SK-N-SH (cell line): ENCODE results near the gene VPS13C. TPM values are rescaled to one million over a fixed set of nuclear protein-coding genes. Genes with fewer than 3 reads are reported as not detected.

ENCODE experiments used
- CTCF ChIA-PET: fragments of 300-600, 350-600 bp; formaldehyde crosslinking; extraction: SDS; loops from one replicate; lab custom pipeline; 2021; lab: Yijun Ruan, JAX
- POLR2A ChIA-PET: fragments of 350-600 bp; sonication (Branson Sonifier 250); formaldehyde crosslinking; extraction: SDS; loops from one replicate; lab custom pipeline; 2020; ENCODE audit warnings: antibody characterized with exemption, inconsistent platforms; lab: Yijun Ruan, JAX
- DNase-seq: peaks from one replicate; pipeline ENCODE4 v3.0.0; 2012
- H2AFZ ChIP-seq: fragments of 200-600 bp; sonication (generic); 2 replicates; pipeline ENCODE4 v1.8.1; 2016; ENCODE audit warnings: antibody characterized with exemption, mild to moderate bottlenecking, low read depth
- H3F3A ChIP-seq: fragments of 200-600 bp; sonication (generic); replicated peaks from 2 replicates; pipeline ENCODE3; 2016; ENCODE audit warnings: antibody characterized with exemption, mild to moderate bottlenecking; ENCODE audit not compliant: insufficient read depth
- H3K27ac ChIP-seq, 2 experiments: fragments of 200-500 bp in 1 of 2; fragments of 200-600 bp in 1 of 2; sonication (Bioruptor generic) in 1 of 2; sonication (generic), shearing (Covaris generic) in 1 of 2; 2 replicates each; pipeline versions ENCODE4 v1.5.1 to v1.6.1; 2014 to 2016; ENCODE audit warnings: low read depth in 2 of 2, inconsistent platforms in 1 of 2, low read length in 1 of 2, mild to moderate bottlenecking in 1 of 2, mixed read lengths in 1 of 2
- H3K27me3 ChIP-seq: fragments of 200-600 bp; sonication (generic), shearing (Covaris generic); 2 replicates; pipeline ENCODE4 v1.6.1; 2016; ENCODE audit warnings: mixed run types; ENCODE audit not compliant: insufficient read depth
- H3K36me3 ChIP-seq, 2 experiments: fragments of 200-500 bp in 1 of 2; fragments of 200-600 bp in 1 of 2; sonication (Bioruptor generic) in 1 of 2; sonication (generic) in 1 of 2; replicated peaks in 1 of 2; 2 replicates each; pipeline versions ENCODE3 to v1.5.1; 2014 to 2016; ENCODE audit warnings: low read length in 1 of 2, mild to moderate bottlenecking in 1 of 2; ENCODE audit not compliant: insufficient read depth in 2 of 2, control insufficient read depth in 1 of 2
- H3K4me1 ChIP-seq, 2 experiments: fragments of 200-500 bp in 1 of 2; fragments of 200-600 bp in 1 of 2; sonication (Bioruptor generic) in 1 of 2; sonication (generic), shearing (Covaris generic) in 1 of 2; 2 replicates each; pipeline versions ENCODE4 v1.5.1 to v1.6.1; 2014 to 2016; ENCODE audit warnings: low read depth in 1 of 2, low read length in 1 of 2, mixed run types in 1 of 2; ENCODE audit not compliant: insufficient read depth in 2 of 2, control insufficient read depth in 1 of 2
- H3K4me2 ChIP-seq: fragments of 200-600 bp; sonication (generic), shearing (Covaris generic); 2 replicates; pipeline ENCODE4 v1.6.1; 2017; ENCODE audit warnings: mixed run types
- H3K4me3 ChIP-seq, 2 experiments: fragments of 200-500 bp in 1 of 2; fragments of 200-600 bp in 1 of 2; sonication (Bioruptor generic) in 1 of 2; sonication (generic), shearing (Covaris generic) in 1 of 2; 2 replicates each; pipeline versions ENCODE4 v1.5.1 to v1.8.1; 2014 to 2016; ENCODE audit warnings: low read depth in 2 of 2, inconsistent platforms in 1 of 2, low read length in 1 of 2, mild to moderate bottlenecking in 1 of 2, mixed read lengths in 1 of 2, moderate library complexity in 1 of 2
- H3K79me2 ChIP-seq: fragments of 200-600 bp; sonication (generic); 2 replicates; pipeline ENCODE4 v1.8.1; 2017; ENCODE audit warnings: mild to moderate bottlenecking; ENCODE audit not compliant: insufficient read depth
- H3K9ac ChIP-seq: fragments of 200-600 bp; sonication (generic); 2 replicates; pipeline ENCODE4 v1.6.1; 2017; ENCODE audit warnings: mixed run types
- H3K9me2 ChIP-seq: fragments of 200-600 bp; sonication (generic); 2 replicates; pipeline ENCODE4 v1.6.1; 2017; ENCODE audit warnings: mixed run types
- H3K9me3 ChIP-seq: fragments of 200-600 bp; sonication (generic); 2 replicates; pipeline ENCODE4 v1.6.1; 2017; ENCODE audit warnings: mixed run types, mild to moderate bottlenecking, moderate library complexity
- H4K20me1 ChIP-seq: fragments of 200-600 bp; sonication (generic); 2 replicates; pipeline ENCODE4 v1.6.1; 2017; ENCODE audit warnings: mild to moderate bottlenecking, mixed run types; ENCODE audit not compliant: insufficient read depth
- CHD2 ChIP-seq: fragments of 150-350 bp; IDR thresholded peaks from 2 replicates; pipeline ENCODE4 v1.6.1; 2018; ENCODE audit warnings: low read length; ENCODE audit not compliant: partially characterized antibody
- CTCF ChIP-seq: fragments of 200-600 bp; sonication (generic); IDR thresholded peaks from 2 replicates; pipeline ENCODE4 v1.6.1; 2017; ENCODE audit warnings: antibody characterized with exemption, mild to moderate bottlenecking, moderate library complexity
- ELF1 ChIP-seq: IDR thresholded peaks from 2 replicates; pipeline ENCODE4 v1.4.0; 2012
- EP300 ChIP-seq, 2 experiments: IDR thresholded peaks; 2 replicates each; pipeline versions ENCODE4 v1.4.0 to v1.6.1; 2012; ENCODE audit warnings: borderline replicate concordance in 1 of 2, low read depth in 1 of 2, low read length in 1 of 2
- EZH2phosphoT487 ChIP-seq: fragments of 200-600 bp; sonication (generic); IDR thresholded peaks from 2 replicates; pipeline ENCODE4 v1.6.1; 2017; ENCODE audit warnings: low read depth, mixed run types, mild to moderate bottlenecking, antibody characterized with exemption, moderate library complexity, borderline replicate concordance
- FOSL2 ChIP-seq: IDR thresholded peaks from 2 replicates; pipeline ENCODE4 v1.4.0; 2012; ENCODE audit warnings: low read depth, mild to moderate bottlenecking, moderate library complexity, borderline replicate concordance
- MEF2A ChIP-seq: IDR thresholded peaks from 2 replicates; pipeline ENCODE4 v1.4.0; 2012; ENCODE audit warnings: low read depth, borderline replicate concordance
- MXI1 ChIP-seq: IDR thresholded peaks from 2 replicates; pipeline ENCODE4 v1.6.1; 2012; ENCODE audit warnings: mild to moderate bottlenecking, low read depth, low read length, improper control_type of control experiment
- NFIC ChIP-seq: IDR thresholded peaks from 2 replicates; pipeline ENCODE4 v1.4.0; 2012; ENCODE audit warnings: borderline replicate concordance
- PBX3 ChIP-seq: IDR thresholded peaks from 2 replicates; pipeline ENCODE4; 2012
- POLR2AphosphoS5 ChIP-seq: IDR thresholded peaks from 2 replicates; pipeline ENCODE4 v1.6.1; 2012; ENCODE audit warnings: low read depth, low read length
- RAD21 ChIP-seq: IDR thresholded peaks from 2 replicates; pipeline ENCODE4 v1.6.1; 2012; ENCODE audit warnings: mild to moderate bottlenecking, low read length
- RCOR1 ChIP-seq: fragments of 150-350 bp; IDR thresholded peaks from 2 replicates; pipeline ENCODE4 v1.6.1; 2017; ENCODE audit warnings: antibody characterized with exemption, low read length
- REST ChIP-seq: IDR thresholded peaks from 2 replicates; pipeline ENCODE4 v1.6.1; 2012; ENCODE audit warnings: mild to moderate bottlenecking, low read depth, low read length, moderate library complexity
- RXRA ChIP-seq: IDR thresholded peaks from 2 replicates; pipeline ENCODE4 v1.4.0; 2012; ENCODE audit warnings: low read depth, mild to moderate bottlenecking, borderline replicate concordance
- TAF1 ChIP-seq: IDR thresholded peaks from 2 replicates; pipeline ENCODE4 v1.6.1; 2012; ENCODE audit warnings: low read depth, mild to moderate bottlenecking, low read length, moderate library complexity, borderline replicate concordance
- TCF12 ChIP-seq: IDR thresholded peaks from 2 replicates; pipeline ENCODE4 v1.4.0; 2012
- TEAD4 ChIP-seq: IDR thresholded peaks from 2 replicates; pipeline ENCODE4 v1.4.0; 2012; ENCODE audit warnings: mild to moderate bottlenecking, borderline replicate concordance; ENCODE audit not compliant: insufficient read depth
- YY1 ChIP-seq: IDR thresholded peaks from 2 replicates; pipeline ENCODE4 v1.4.0; 2012; ENCODE audit warnings: low read depth, mild to moderate bottlenecking
- WGBS: methylation state at CpG from one replicate; pipeline ENCODE4 v1.1.6; 2017; ENCODE audit warnings: low lambda C conversion rate; 5-methylcytosine and 5-hydroxymethylcytosine counted together
- polyA plus RNA-seq, 3 experiments: library from polyadenylated mRNA; depleted of rRNA; stranded (reverse); fragments of >200 nt; gene quantifications; 2 replicates each; pipeline ENCODE4 v1.2.3, GENCODE V29; 2012
- TF ChIP-seq, protein P1 (sequence below): IDR thresholded peaks from 2 replicates; pipeline ENCODE4 v1.4.0; 2012; ENCODE audit warnings: low read depth, borderline replicate concordance

Gene VPS13C
- polyA plus RNA-seq, 1 of the 3 experiments (the other 2 are of a cell fraction), result 5.7 TPM

DNA sequence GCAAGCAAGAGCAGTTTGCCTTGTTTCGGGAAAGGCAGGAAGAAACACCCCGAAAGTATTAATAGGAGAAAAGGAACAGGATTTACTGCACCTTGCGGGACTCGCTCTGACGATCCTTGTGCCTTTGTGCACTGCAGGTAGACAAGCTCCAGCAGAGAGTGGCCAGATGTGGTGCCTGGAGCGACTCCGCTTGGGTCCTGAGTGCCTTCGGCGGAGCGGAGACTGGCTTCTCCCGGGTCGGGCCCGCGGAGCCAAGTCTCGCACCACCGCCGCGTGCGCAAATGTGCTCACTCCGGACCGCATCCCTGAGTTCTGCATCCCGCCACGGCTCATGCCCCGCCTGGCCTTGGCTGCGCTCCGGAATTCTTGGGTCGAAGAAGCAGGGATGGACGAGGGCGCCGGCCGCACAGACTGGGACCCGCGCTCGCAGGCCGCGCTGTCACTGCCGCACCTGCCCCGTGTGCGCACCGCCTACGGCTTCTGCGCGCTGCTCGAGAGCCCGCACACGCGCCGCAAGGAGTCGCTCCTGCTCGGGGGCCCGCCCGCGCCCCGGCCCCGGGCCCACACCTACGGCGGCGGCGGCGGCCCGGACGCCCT, 7.3 kb upstream of the VPS13C start:
- ChIA-PET CTCF (interaction anchor here (0.6 to 2.1 kb wide), 7 partner anchors 8 to 195 kb away, joined by 3 to 10 read pairs (median 3); no protein-coding TSS in a partner anchor), POLR2A (no interaction called here)
- H3K27me3 ChIP-seq, result no peaks in the 10 kb centered on the region
- no peak overlapping the region for H3K27ac ChIP-seq
- H3K4me1 ChIP-seq, result no peaks in the 10 kb centered on the region; a peak in 1 of 4 replicates
- no peaks in the 10 kb centered on the region for H3K79me2 ChIP-seq
- H3F3A ChIP-seq, result peaks cover 10% of the 10 kb centered on the region
- H4K20me1 ChIP-seq, result no peaks in the 10 kb centered on the region
- no peak overlapping the region for H3K9ac ChIP-seq
- H3K4me2 ChIP-seq, result no peak overlapping the region
- DNase-seq, result peak; percentile 49
- TF ChIP-seq POLR2AphosphoS5, result no peak
- TF ChIP-seq TCF12, result no peak
- TF ChIP-seq EZH2phosphoT487, result no peak
- TF ChIP-seq REST, result no peak
- TF ChIP-seq MEF2A, result no peak
- no peak for TF ChIP-seq NFIC
- no peak for TF ChIP-seq MXI1
- no peak for TF ChIP-seq CTCF
- TF ChIP-seq TAF1, result no peak
- TF ChIP-seq CHD2, result no peak
- TF ChIP-seq, protein P1, sequence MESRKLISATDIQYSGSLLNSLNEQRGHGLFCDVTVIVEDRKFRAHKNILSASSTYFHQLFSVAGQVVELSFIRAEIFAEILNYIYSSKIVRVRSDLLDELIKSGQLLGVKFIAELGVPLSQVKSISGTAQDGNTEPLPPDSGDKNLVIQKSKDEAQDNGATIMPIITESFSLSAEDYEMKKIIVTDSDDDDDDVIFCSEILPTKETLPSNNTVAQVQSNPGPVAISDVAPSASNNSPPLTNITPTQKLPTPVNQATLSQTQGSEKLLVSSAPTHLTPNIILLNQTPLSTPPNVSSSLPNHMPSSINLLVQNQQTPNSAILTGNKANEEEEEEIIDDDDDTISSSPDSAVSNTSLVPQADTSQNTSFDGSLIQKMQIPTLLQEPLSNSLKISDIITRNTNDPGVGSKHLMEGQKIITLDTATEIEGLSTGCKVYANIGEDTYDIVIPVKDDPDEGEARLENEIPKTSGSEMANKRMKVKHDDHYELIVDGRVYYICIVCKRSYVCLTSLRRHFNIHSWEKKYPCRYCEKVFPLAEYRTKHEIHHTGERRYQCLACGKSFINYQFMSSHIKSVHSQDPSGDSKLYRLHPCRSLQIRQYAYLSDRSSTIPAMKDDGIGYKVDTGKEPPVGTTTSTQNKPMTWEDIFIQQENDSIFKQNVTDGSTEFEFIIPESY, result no peak
- TF ChIP-seq RAD21, result no peak
- no peak for TF ChIP-seq ELF1
- TF ChIP-seq EP300 (IDR thresholded peaks at IDR 0.05; ENCODE audit: borderline replicate concordance in 1 of 2, low read depth in 1 of 2, low read length in 1 of 2), result no peak
- TF ChIP-seq TEAD4, result no peak
- TF ChIP-seq FOSL2, result no peak
- no peak for TF ChIP-seq YY1
- no peak for TF ChIP-seq RCOR1
- no peak for TF ChIP-seq PBX3
- TF ChIP-seq RXRA, result no peak
- H3K9me3 ChIP-seq, result no peaks in the 10 kb centered on the region
- no peaks in the 10 kb centered on the region for H3K36me3 ChIP-seq
- 69% methylated on average over 16 of the region's 62 CpGs for WGBS
- H2AFZ ChIP-seq, result no peak overlapping the region
- no peaks in the 10 kb centered on the region for H3K9me2 ChIP-seq
- peak overlapping the region in 1 of 2 experiments; percentile 56; a peak in 2 of 4 replicates for H3K4me3 ChIP-seq
